Measurements from ENCODE around the gene MAN2A2.

The MAN2A2 gene

DNA sequence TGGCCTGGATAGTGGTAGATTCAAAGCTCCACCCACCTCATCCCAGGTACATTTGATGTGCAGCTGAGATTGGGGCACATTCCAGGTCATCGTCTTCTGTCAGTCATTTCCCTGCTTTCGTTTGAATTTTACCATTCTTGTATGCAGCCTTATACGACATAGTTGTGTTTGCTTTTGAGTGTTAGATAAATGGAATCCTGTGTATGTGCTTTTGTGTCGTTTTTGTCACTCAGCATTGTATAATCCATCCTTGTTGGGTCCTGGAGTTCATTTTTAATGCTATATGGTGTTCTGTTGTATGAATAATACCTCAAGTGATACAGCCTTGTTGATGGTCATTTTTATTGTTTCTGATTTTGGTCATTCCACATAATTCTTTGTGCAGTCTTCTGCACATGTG, 58.9 kb downstream of the MAN2A2 start:
- Histone ChIP-seq H4K20me1 (ENCODE audit: control insufficient read depth, insufficient read depth, low read depth, low read length) (peaks cover 7% of the 10 kb centered on the region; the same call in 1 of the 2 replicates), H3K27me3 (ENCODE audit: control insufficient read depth, low read length) (no peaks in the 10 kb centered on the region), H3K4me2 (ENCODE audit: low read length) (no peak overlapping the region), H3K79me2 (ENCODE audit: control insufficient read depth, low read length) (peaks cover 36% of the 10 kb centered on the region), H3K36me3 (ENCODE audit: control insufficient read depth, low read length) (peaks cover 88% of the 10 kb centered on the region), H3K27ac (ENCODE audit: low read depth, low read length) (no peak overlapping the region), H3K9me2 (replicated peaks; ENCODE audit: control insufficient read depth, low read length) (no peaks in the 10 kb centered on the region), H3F3A (ENCODE audit: control insufficient read depth, insufficient read depth) (peaks cover 30% of the 10 kb centered on the region), H3K4me1 (ENCODE audit: control insufficient read depth, low read length) (peaks cover 3% of the 10 kb centered on the region), H3K4me3 (ENCODE audit: low read length) (no peak overlapping the region), H3K9me3 (ENCODE audit: control insufficient read depth, insufficient read depth, low read length) (no peaks in the 10 kb centered on the region)
- no peak for TF ChIP-seq CTCF (IDR thresholded peaks at IDR 0.05; ENCODE audit: low read depth, low read length, poor library complexity, severe bottlenecking)
- TF ChIP-seq EZH2phosphoT487 (IDR thresholded peaks at IDR 0.05; ENCODE audit: borderline replicate concordance, low read length) = no peak

DNA sequence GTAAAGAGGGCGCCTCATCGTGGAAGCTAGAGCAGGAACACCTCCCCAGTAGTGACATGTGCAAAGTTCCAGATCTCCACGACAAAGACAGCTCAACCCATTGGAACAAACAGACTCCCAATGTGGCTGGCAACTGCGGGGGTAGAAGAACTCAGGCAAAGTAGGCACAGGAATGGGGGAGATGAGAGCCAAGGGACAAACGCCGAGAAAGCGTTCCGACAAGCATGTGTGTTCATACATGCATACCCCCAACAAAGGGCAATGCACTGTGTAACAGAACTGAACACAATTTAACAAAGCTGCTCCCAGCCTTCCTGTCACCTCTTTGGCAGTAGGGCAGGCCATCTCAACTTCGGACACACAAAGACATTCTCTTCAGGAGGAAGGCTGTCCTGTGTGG, 63.2 kb downstream of the MAN2A2 start:
- TF ChIP-seq EZH2phosphoT487 (IDR thresholded peaks at IDR 0.05; ENCODE audit: borderline replicate concordance, low read length) (no peak), CTCF (IDR thresholded peaks at IDR 0.05; ENCODE audit: low read depth, low read length, poor library complexity, severe bottlenecking) (no peak)
- peaks cover 41% of the 10 kb centered on the region for H3F3A ChIP-seq (ENCODE audit: control insufficient read depth, insufficient read depth)
- peaks cover 24% of the 10 kb centered on the region for H3K79me2 ChIP-seq (ENCODE audit: control insufficient read depth, low read length)
- no peak overlapping the region for H3K27ac ChIP-seq (ENCODE audit: low read depth, low read length)
- no peaks in the 10 kb centered on the region for H3K27me3 ChIP-seq (ENCODE audit: control insufficient read depth, low read length)
- peaks cover 7% of the 10 kb centered on the region; the same call in 1 of the 2 replicates for H4K20me1 ChIP-seq (ENCODE audit: control insufficient read depth, insufficient read depth, low read depth, low read length)
- H3K9me3 ChIP-seq (ENCODE audit: control insufficient read depth, insufficient read depth, low read length) = no peaks in the 10 kb centered on the region
- peaks cover 92% of the 10 kb centered on the region for H3K36me3 ChIP-seq (ENCODE audit: control insufficient read depth, low read length)
- no peak overlapping the region for H3K4me2 ChIP-seq (ENCODE audit: low read length)
- no peaks in the 10 kb centered on the region for H3K4me1 ChIP-seq (ENCODE audit: control insufficient read depth, low read length)
- no peak overlapping the region for H3K4me3 ChIP-seq (ENCODE audit: low read length)
- H3K9me2 ChIP-seq (replicated peaks; ENCODE audit: control insufficient read depth, low read length) = no peaks in the 10 kb centered on the region

DNA sequence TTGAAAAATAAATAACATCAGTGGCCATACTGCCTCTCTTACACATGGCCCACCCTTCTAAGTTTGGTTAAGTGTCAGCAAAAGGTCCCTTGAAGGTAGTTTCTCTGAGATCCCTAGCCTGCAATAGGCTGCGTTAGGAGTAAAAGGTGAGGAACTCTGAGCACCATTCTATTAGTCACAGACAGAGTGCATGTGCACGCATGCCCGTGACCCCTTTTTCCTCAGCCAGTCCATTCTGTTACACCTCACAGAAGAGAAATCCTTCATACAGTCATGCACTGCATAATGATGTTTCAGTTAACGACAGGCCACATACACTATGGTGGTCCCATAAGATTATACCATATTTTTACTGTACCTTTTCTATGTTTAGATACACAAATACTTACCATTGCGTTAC, 64.1 kb downstream of the MAN2A2 start:
- H3K9me3 ChIP-seq (ENCODE audit: control insufficient read depth, insufficient read depth, low read length) = no peaks in the 10 kb centered on the region
- no peak for TF ChIP-seq CTCF (IDR thresholded peaks at IDR 0.05; ENCODE audit: low read depth, low read length, poor library complexity, severe bottlenecking)
- TF ChIP-seq EZH2phosphoT487 (IDR thresholded peaks at IDR 0.05; ENCODE audit: borderline replicate concordance, low read length) = no peak
- H3K9me2 ChIP-seq (replicated peaks; ENCODE audit: control insufficient read depth, low read length) = no peaks in the 10 kb centered on the region
- H3K36me3 ChIP-seq (ENCODE audit: control insufficient read depth, low read length) = peaks cover 85% of the 10 kb centered on the region
- H3K79me2 ChIP-seq (ENCODE audit: control insufficient read depth, low read length) = peaks cover 22% of the 10 kb centered on the region
- no peak overlapping the region for H3K4me2 ChIP-seq (ENCODE audit: low read length)
- no peaks in the 10 kb centered on the region for H3K27me3 ChIP-seq (ENCODE audit: control insufficient read depth, low read length)
- no peak overlapping the region for H3K27ac ChIP-seq (ENCODE audit: low read depth, low read length)
- no peak overlapping the region for H3K4me3 ChIP-seq (ENCODE audit: low read length)
- H3F3A ChIP-seq (ENCODE audit: control insufficient read depth, insufficient read depth) = peaks cover 39% of the 10 kb centered on the region
- no peaks in the 10 kb centered on the region for H3K4me1 ChIP-seq (ENCODE audit: control insufficient read depth, low read length)
- peaks cover 7% of the 10 kb centered on the region; the same call in 1 of the 2 replicates for H4K20me1 ChIP-seq (ENCODE audit: control insufficient read depth, insufficient read depth, low read depth, low read length)

Data from DOHH2 (cell line).